Stimulated activated effector memory CD8-positive, alpha-beta T cell treated with anti-CD3 and anti-CD28 coated beads, Interleukin-12 subunit alpha, Interleukin-12 subunit beta, amount 100 ng/mL, for 72 hours (primary cell): ENCODE results near the gene TBX2.
"Not testable (repeated sequence)": the region's sequence is repeated elsewhere in the genome, so short reads cannot be mapped to it uniquely, and the experiment has no call there.

Source experiments
- ATAC-seq: fragments of 150-1000 bp; cut with Tn5 transposase; 2 replicates; pipeline ENCODE4 v1.10.0; 2021
- DNase-seq, 2 donors: peaks; one replicate each; pipeline ENCODE4 v3.0.0; 2021 to 2022; ENCODE audit warnings: low spot score in 2 of 2
- H3K27ac Mint-ChIP-seq: one replicate; pipeline ENCODE4 v1.8.0; 2022; ENCODE audit warnings: mild to moderate bottlenecking, mixed read lengths
- H3K36me3 Mint-ChIP-seq: one replicate; pipeline ENCODE4 v1.8.0; 2022; ENCODE audit warnings: mild to moderate bottlenecking, mixed read lengths
- H3K4me1 Mint-ChIP-seq: one replicate; pipeline ENCODE4 v1.8.0; 2022; ENCODE audit warnings: mixed read lengths
- H3K4me3 Mint-ChIP-seq: one replicate; pipeline ENCODE4 v1.8.0; 2022; ENCODE audit warnings: mild to moderate bottlenecking, mixed read lengths
- H3K9me3 Mint-ChIP-seq: one replicate; pipeline ENCODE4 v1.8.0; 2022; ENCODE audit warnings: mixed read lengths

TBX2 gene

GRCh38 chr17:61442136-61442775, 42.6 kb downstream of the TBX2 start:
- DNase-seq (no peak), ATAC-seq (no peak)
- no peaks in the 10 kb centered on the region for H3K36me3 Mint-ChIP-seq
- H3K27ac Mint-ChIP-seq: no peak overlapping the region
- peaks cover 6% of the 10 kb centered on the region for H3K4me1 Mint-ChIP-seq
- no peak overlapping the region for H3K4me3 Mint-ChIP-seq
- H3K9me3 Mint-ChIP-seq: peaks cover 6% of the 10 kb centered on the region

- Mint-ChIP-seq H3K36me3 (no peaks in the 10 kb centered on the region), H3K9me3 (peaks cover 2% of the 10 kb centered on the region), H3K4me3 (no peak overlapping the region), H3K27ac (no peak overlapping the region), H3K4me1 (peaks cover 6% of the 10 kb centered on the region)
- ATAC-seq (no peak), DNase-seq (peak in 1 of 2 donors; percentile 44)
Measured at GRCh38 chr17:61442878-61443474, 43.3 kb downstream of the TBX2 start.

- no peaks in the 10 kb centered on the region for H3K36me3 Mint-ChIP-seq
- no peak overlapping the region for H3K27ac Mint-ChIP-seq
- no peak for DNase-seq
- ATAC-seq: no peak
- peaks cover 6% of the 10 kb centered on the region for H3K4me1 Mint-ChIP-seq
- H3K4me3 Mint-ChIP-seq: no peak overlapping the region
- H3K9me3 Mint-ChIP-seq: peaks cover 2% of the 10 kb centered on the region
Measured at GRCh38 chr17:61443475-61443882, 43.8 kb downstream of the TBX2 start.

- peaks cover 6% of the 10 kb centered on the region for H3K4me1 Mint-ChIP-seq
- peaks cover under 1% of the 10 kb centered on the region for H3K9me3 Mint-ChIP-seq
- H3K27ac Mint-ChIP-seq: no peak overlapping the region
- no peak overlapping the region for H3K4me3 Mint-ChIP-seq
- DNase-seq: peak in 1 of 2 donors; percentile 45
- no peaks in the 10 kb centered on the region for H3K36me3 Mint-ChIP-seq
- ATAC-seq: no peak
Measured at GRCh38 chr17:61444075-61444474, 44.4 kb downstream of the TBX2 start.

GRCh38 chr17:61444831-61445230, 45.2 kb downstream of the TBX2 start:
- H3K4me3 Mint-ChIP-seq: no peak overlapping the region
- H3K9me3 Mint-ChIP-seq: no peaks in the 10 kb centered on the region
- ATAC-seq (no peak), DNase-seq (no peak)
- H3K4me1 Mint-ChIP-seq: peaks cover 6% of the 10 kb centered on the region
- H3K27ac Mint-ChIP-seq: no peak overlapping the region
- H3K36me3 Mint-ChIP-seq: no peaks in the 10 kb centered on the region

- DNase-seq: peak in 1 of 2 donors; percentile 41
- Mint-ChIP-seq H3K4me1 (peaks cover 6% of the 10 kb centered on the region), H3K36me3 (no peaks in the 10 kb centered on the region), H3K4me3 (no peak overlapping the region), H3K27ac (no peak overlapping the region), H3K9me3 (no peaks in the 10 kb centered on the region)
- no peak for ATAC-seq
Measured at GRCh38 chr17:61447358-61447757, 47.7 kb downstream of the TBX2 start.

GRCh38 chr17:61448042-61448441, 48.4 kb downstream of the TBX2 start:
- DNase-seq (no peak), ATAC-seq (no peak)
- Mint-ChIP-seq H3K36me3 (no peaks in the 10 kb centered on the region), H3K27ac (no peak overlapping the region), H3K4me1 (peaks cover 11% of the 10 kb centered on the region), H3K9me3 (no peaks in the 10 kb centered on the region), H3K4me3 (no peak overlapping the region)

- H3K4me1 Mint-ChIP-seq: peaks cover 14% of the 10 kb centered on the region
- not testable (repeated sequence) for H3K9me3 Mint-ChIP-seq, H3K27ac Mint-ChIP-seq, H3K4me3 Mint-ChIP-seq, H3K36me3 Mint-ChIP-seq, ATAC-seq, DNase-seq
Measured at GRCh38 chr17:61449140-61449539, 49.5 kb downstream of the TBX2 start.

GRCh38 chr17:61449707-61450640, 50.3 kb downstream of the TBX2 start:
- no peaks in the 10 kb centered on the region for H3K36me3 Mint-ChIP-seq
- H3K4me1 Mint-ChIP-seq: peaks cover 19% of the 10 kb centered on the region
- H3K9me3 Mint-ChIP-seq: no peaks in the 10 kb centered on the region
- ATAC-seq (no peak), DNase-seq (no peak)
- H3K27ac Mint-ChIP-seq: no peak overlapping the region
- no peak overlapping the region for H3K4me3 Mint-ChIP-seq

- peaks cover 25% of the 10 kb centered on the region for H3K4me1 Mint-ChIP-seq
- no peaks in the 10 kb centered on the region for H3K9me3 Mint-ChIP-seq
- peak in 1 of 2 donors; percentile 44 for DNase-seq
- H3K36me3 Mint-ChIP-seq: no peaks in the 10 kb centered on the region
- peak overlapping the region; percentile 44 for H3K4me3 Mint-ChIP-seq
- ATAC-seq: no peak
- no peak overlapping the region for H3K27ac Mint-ChIP-seq
Measured at GRCh38 chr17:61450641-61451537, 51.2 kb downstream of the TBX2 start.

GRCh38 chr17:61451538-61452300, 52.1 kb downstream of the TBX2 start:
- DNase-seq: peak in 1 of 2 donors; percentile 49
- Mint-ChIP-seq H3K36me3 (no peaks in the 10 kb centered on the region), H3K4me1 (peaks cover 25% of the 10 kb centered on the region), H3K9me3 (no peaks in the 10 kb centered on the region), H3K4me3 (peak overlapping the region; percentile 44), H3K27ac (no peak overlapping the region)
- ATAC-seq: peak; percentile 25

- Mint-ChIP-seq H3K9me3 (no peaks in the 10 kb centered on the region), H3K36me3 (no peaks in the 10 kb centered on the region), H3K4me3 (peak within 1 kb of the TSS; percentile 44), H3K27ac (no peak within 1 kb of the TSS), H3K4me1 (peaks cover 33% of the 10 kb centered on the region)
- peak in 1 of 2 donors; percentile 50 for DNase-seq
- ATAC-seq: no peak
Measured at GRCh38 chr17:61452301-61453290, 53.0 kb downstream of the TBX2 start, which contains the start of gene TBX4. Gene TBX4 (plus strand): TSS chr17:61452422. CDS start chr17:61456491, 4,069 bp downstream.
